HG02970 (cell line): ENCODE data around the gene CASZ1.

Experiments
- ATAC-seq: cut with Tn5 transposase; IDR thresholded peaks from one replicate; pipeline ENCODE4 v1.9.1; 2021; ENCODE audit warnings: mild to moderate bottlenecking, moderate library complexity, moderate number of reproducible peaks; ENCODE audit not compliant: unreplicated experiment, low FRiP score

The CASZ1 gene

GRCh38 chr1:10824821-10825540 is 28.5 kb upstream of the CASZ1 start:
- ATAC-seq, result no peak

GRCh38 chr1:10823000-10823401 is 26.6 kb upstream of the CASZ1 start:
- no peak for ATAC-seq

GRCh38 chr1:10821388-10821787 is 24.9 kb upstream of the CASZ1 start:
- no peak for ATAC-seq

GRCh38 chr1:10820422-10820821 is 24.0 kb upstream of the CASZ1 start:
- ATAC-seq, result no peak

- ATAC-seq, result no peak
Observed at GRCh38 chr1:10819198-10819901, 22.9 kb upstream of the CASZ1 start.

- ATAC-seq, result no peak
Observed at GRCh38 chr1:10818262-10819197, 22.1 kb upstream of the CASZ1 start.

GRCh38 chr1:10816743-10817369 is 20.4 kb upstream of the CASZ1 start:
- no peak for ATAC-seq

GRCh38 chr1:10816233-10816632 is 19.8 kb upstream of the CASZ1 start:
- ATAC-seq, result no peak

- no peak for ATAC-seq
Observed at GRCh38 chr1:10815858-10816195, 19.4 kb upstream of the CASZ1 start.

- ATAC-seq, result no peak
Observed at GRCh38 chr1:10814976-10815857, 18.8 kb upstream of the CASZ1 start.

GRCh38 chr1:10814312-10814711 is 17.9 kb upstream of the CASZ1 start:
- ATAC-seq, result no peak

GRCh38 chr1:10813799-10814198 is 17.4 kb upstream of the CASZ1 start:
- ATAC-seq, result no peak

GRCh38 chr1:10812387-10812915 is 16.0 kb upstream of the CASZ1 start:
- ATAC-seq, result no peak

GRCh38 chr1:10808441-10808840 is 12.0 kb upstream of the CASZ1 start:
- ATAC-seq, result no peak

GRCh38 chr1:10806966-10807365 is 10.5 kb upstream of the CASZ1 start:
- ATAC-seq, result no peak

- no peak for ATAC-seq
Observed at GRCh38 chr1:10803971-10804820, 7.8 kb upstream of the CASZ1 start.

- ATAC-seq, result no peak
Observed at GRCh38 chr1:10802944-10803715, 6.7 kb upstream of the CASZ1 start.

GRCh38 chr1:10800778-10801177 is 4.3 kb upstream of the CASZ1 start:
- no peak for ATAC-seq
